HT-29 (cell line): ENCODE measurements around the gene FHL1. TPM values are rescaled to one million over a fixed set of nuclear protein-coding genes. Genes with fewer than 3 reads are reported as not detected.
"Not testable (repeated sequence)": the region's sequence is repeated elsewhere in the genome, so short reads cannot be mapped to it uniquely, and the experiment has no call there.

ENCODE experiments used
- DNase-seq: peaks from one replicate; pipeline ENCODE4 v3.0.0-alpha.2; 2015; ENCODE audit warnings: low spot score
- total RNA-seq: library from RNA; depleted of rRNA; stranded (reverse); fragments of >200 nt; shearing (Covaris generic); gene quantifications from 2 replicates; pipeline ENCODE4 v1.2.3, GENCODE V29; 2014; rRNA removed

FHL1 gene
- not detected in 2 replicates for total RNA-seq

DNA sequence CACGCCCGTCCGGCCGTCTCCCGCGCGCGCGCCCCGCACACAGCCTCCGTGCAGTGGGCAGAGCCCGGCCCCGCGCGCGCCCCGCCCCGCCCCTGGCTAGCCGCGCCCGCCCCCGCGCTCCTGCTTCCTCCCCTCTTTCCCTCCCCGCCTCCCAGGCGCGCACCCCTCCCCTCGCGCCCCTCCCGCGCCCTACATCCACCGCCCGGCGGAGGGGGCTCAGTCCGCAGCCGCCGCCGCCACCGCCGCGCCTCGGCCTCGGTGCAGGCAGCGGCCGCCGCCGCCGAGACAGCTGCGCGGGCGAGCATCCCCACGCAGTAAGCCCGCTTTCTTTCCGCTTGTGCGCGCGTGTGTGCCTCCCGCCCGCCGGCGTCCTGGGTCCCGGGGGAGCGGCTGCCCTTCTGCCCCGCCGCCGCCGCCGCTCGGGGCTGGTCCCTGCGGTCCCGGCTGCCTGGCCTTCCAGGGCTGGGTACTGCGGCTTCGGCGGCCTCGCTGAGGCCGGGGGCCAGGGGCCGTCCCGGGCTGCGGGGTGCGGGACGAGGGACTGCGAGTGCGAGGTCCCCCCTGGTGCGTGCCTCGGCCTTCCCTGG lies at the start of gene FHL1:
Gene FHL1 (plus strand): TSS at position 219 of the 587 bp plus-strand sequence.
- no peak for DNase-seq

DNA sequence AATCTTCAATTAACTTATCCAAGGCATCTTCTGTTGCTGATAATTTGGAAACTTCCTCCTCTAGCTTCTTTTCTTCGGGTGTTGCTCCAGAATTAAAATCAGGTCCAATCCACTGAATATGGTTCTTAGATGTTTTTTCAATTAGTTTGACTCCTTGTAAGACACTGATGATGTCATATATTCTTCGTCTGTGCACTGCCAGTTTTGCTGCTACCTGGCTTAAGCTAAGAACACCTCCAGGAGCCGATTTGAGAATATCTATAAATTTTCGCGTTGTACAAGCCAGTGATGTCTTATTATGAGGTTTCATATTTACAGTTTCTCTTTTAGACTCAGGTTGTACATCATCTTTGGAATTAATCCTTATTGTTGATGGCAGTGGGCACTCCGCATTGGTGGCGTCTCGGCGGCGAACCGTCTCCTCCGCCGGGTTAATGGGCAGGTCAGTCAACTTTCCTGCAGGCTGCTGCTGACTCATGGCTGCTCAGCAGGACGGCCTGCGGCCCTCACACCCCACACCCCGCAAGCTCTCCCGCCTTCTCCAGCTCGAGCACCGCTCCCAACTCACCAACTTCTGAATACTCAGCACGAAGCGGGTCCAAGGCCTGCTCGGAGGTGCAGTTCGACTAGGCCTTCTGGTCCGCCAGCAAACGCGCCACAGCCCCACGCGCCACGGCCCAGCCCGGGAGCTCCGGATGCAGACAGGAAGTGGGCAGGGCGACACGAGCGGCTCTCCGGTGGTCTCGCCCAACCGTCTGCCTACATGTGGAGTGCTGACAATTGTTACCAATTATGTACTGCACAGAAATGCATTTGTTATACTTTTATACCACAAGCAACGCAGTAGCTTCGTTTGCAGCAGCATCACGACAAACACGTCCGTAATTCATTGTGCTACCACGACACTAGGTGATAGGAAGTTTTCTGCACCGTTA lies 49.2 kb upstream of the FHL1 start:
- DNase-seq, result no peak

DNA sequence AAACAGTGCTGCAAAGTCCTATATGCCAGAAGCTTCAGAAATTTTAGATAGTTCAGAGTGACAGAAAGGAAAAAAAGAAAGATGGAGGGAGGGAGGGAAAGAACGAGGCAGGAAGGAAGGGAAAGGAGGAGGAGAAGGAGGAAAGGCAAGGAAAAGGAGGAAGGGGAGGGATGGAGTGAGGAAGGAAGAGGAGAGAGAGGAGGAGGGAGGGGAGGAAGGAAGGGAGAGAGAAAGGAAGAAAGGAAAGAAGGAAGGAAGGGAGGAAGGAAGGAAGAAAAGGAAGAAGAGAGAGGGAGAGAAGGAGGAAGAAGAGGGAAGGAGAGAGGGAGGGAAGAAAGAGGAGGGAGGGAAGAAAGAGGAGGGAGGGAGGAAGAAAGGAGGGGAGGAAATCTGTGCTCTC lies 42.4 kb upstream of the FHL1 start:
- DNase-seq, result no peak

DNA sequence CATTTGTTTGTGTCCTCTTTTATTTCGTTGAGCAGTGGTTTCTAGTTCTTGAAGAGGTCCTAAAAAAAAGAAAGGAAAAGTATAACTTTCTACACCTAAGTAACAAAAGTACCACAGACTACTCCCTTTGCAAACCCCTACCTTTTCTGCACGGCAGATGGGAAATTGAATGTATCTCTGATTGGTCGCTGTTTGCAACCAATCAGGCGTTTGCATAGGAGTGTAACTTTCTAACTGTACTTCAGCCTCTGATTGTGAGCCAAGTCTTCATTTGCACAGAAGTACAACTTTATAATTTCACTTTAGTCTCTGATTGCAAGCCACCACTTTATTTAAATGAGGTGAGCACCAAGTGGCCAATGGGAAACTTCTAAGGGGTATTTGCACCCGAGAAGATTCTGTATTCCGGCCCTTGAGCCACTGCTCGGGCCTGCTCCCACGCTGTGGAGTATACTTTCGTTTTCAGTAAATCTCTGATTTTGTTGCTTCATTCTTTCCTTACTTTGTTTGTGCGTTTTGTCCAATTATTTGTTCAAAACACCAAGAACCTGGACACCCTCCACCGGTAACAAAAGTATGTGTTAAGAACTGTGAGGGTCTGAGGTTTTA lies 40.3 kb upstream of the FHL1 start:
- DNase-seq, result no peak

GRCh38 chrX:136108905-136109304 lies 38.4 kb upstream of the FHL1 start:
- not testable (repeated sequence) for DNase-seq

GRCh38 chrX:136112286-136112685 lies 35.0 kb upstream of the FHL1 start:
- no peak for DNase-seq

DNA sequence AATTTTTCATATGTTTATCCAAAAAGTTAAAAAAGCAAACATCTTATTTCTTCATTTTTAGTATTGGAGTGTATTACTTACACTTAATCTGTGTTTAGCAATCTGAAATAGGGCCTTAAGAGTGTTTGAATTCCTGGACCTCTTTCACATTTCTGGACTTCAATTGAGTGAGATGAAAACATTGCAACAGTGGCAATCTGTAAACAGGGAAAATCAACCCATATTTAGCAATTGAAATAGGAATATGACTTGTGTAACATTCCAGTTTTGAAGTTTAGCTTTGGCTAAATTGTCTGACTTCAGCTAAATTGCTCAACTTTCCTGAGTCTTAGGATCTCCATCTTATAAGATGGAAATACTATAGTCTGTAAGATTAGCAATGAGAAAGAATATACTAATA lies 34.6 kb upstream of the FHL1 start:
- no peak for DNase-seq

DNA sequence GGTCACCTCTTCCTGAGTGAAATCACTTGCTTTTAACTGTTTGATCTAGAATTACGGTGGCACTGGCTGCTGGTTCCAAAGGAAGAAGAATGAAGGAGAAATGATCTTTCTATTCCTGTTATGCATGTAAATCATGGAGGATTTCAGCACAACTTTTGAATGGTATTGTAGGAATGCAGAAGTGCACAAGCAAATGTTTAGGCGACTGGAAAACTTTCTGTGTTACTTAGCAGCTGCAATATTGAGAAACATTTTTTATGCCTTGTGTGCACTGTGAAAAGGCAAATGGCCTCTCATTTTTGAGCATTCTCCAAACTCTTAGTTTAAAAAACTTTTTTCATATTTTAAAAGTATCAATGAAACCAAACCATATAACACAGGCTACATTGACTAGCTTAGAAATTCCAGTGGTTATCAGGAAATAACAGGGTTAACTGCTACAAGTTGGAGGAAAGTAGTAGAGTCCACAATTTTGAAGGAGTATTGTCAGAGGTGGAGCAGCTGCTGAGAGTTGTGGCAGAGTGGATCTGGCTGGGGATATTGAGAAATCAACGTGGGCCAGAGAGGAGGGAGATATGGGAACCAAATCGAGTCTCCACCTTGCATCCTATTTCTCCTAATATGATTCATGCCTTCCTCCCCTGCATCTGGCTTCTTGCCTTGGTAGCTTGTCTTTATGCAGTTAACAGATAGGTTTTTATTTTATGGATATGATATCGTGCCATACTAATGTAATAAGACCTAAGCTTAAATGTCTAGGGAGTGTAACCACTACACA lies 32.0 kb upstream of the FHL1 start:
- DNase-seq, result no peak

DNA sequence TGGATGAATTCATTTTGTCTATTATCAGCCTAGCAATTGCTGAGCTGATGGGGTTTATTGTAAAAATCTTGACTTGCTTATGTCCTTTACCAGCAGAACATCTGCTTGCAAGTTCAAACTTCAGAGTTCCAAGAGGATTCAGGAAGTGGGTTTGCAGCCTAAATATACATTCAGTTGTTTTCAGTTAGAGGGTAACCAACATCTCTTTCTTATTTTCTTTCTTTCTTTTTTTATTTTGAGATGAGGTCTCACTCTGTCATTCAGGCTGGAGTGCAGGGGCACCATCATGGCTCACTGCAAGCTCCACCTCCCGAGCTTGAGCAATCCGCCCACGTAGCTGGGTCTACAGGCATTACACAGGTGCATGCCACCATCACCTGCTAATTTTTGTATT lies 31.4 kb upstream of the FHL1 start:
- no peak for DNase-seq

GRCh38 chrX:136121788-136122187 lies 25.5 kb upstream of the FHL1 start:
- no peak for DNase-seq

GRCh38 chrX:136122207-136122606 lies 25.1 kb upstream of the FHL1 start:
- DNase-seq, result no peak

DNA sequence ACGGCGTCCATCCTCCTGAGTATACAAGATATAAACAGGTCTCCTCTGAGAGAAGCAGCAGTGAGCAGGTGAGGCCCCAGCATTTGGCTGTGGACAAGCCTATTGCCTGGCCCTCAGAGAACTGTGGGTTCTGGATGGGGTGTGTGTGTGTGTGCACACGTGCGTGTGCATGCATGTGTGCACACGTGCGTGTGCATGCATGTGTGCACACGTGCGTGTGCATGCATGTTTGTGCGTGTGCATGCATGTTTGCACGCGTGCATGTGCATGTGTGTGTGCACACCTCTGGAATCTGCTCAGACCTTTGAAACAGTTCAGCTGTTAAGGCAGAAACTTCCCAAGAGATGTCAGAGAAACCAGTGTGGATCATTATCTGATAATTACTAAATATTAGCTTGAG lies 22.2 kb upstream of the FHL1 start:
- DNase-seq, result no peak

DNA sequence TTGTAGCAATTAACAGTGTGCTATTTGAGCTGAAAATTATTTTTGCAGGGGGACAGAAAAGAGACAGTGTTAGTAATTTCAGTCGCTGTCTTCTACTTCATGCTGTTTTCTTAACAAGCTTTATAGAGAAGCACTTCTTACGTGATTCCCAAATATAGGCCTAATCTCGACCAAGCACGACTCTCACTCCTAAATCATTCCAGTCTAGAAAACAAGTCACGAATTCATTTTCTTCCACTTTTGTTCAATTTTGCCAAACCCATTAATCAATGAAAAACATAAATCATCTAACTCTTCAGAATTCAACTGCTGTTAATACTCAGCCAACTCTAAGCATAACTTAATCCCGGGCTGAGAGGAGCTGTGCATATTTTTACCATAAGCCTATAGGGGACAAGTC lies 21.0 kb upstream of the FHL1 start:
- no peak for DNase-seq

DNA sequence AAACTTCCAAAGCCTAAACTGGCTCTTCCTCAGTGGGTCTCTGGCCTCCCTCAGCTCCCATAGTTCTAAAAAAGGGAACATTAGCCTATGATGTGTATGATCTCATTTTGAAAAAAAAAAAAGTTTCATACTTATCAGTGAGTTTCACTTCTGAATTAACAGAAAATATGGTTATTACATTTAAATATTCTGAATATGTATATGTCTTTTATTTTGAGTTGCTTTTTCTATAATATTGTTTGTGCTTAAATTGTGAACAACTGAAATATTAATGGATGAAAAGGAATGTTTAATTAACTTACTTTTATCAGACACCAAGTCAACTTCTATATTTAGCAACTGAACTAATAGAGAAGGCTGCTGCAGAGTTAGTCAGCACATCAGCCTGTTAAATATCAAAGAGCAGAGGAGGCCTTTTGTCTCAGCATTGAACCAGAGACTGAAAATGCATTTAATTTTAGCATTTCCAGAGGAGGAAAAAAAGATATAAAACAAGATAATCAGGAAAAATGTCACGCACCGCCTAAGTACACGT lies 20.4 kb upstream of the FHL1 start:
- DNase-seq, result no peak

- DNase-seq, result no peak
These were observed 18.6 kb upstream of the FHL1 start for GRCh38 chrX:136128743-136129142.

- DNase-seq, result peak; percentile 1
These were observed 16.2 kb upstream of the FHL1 start for GRCh38 chrX:136130931-136131833.

- DNase-seq, result no peak
These were observed 8.4 kb upstream of the FHL1 start for GRCh38 chrX:136138939-136139338.

DNA sequence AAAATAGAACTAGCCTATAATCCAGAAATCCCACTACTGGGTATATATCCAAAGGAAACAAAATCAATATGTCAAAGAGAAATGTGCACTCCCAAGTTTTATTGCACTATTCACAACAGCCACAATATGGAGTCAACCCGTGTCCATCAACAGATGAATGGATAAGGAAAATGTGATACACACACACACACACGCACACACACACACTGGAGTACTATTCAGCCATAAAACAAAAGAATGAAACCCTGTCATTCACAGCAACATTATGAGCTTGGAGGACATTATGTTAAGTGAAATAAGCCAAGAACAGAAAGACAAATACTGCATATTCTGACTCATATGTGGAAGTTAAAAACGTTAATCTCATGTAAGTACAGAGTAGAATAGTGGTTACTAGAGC lies 5.8 kb upstream of the FHL1 start:
- no peak for DNase-seq

- no peak for DNase-seq
These were observed 4.7 kb upstream of the FHL1 start for GRCh38 chrX:136142592-136142991.

GRCh38 chrX:136143711-136144110 lies 3.6 kb upstream of the FHL1 start:
- no peak for DNase-seq
